GM11168 (cell line): ENCODE results near the gene AUTS2.

Source experiments
- in situ Hi-C: fragments of 300-500 bp; cut with MboI; formaldehyde crosslinking; loops from one replicate; pipeline ENCODE4 v1.12.0; 2022; ENCODE audit warnings: low sequenced_read_pairs; ENCODE audit not compliant: unreplicated experiment

The AUTS2 gene

GRCh38 chr7:69599286-69599954, 1.1 kb downstream of the AUTS2 start:
- in situ Hi-C loops, result no loop called here

- in situ Hi-C loops, result no loop called here
Measured at GRCh38 chr7:69599955-69600709, 1.9 kb downstream of the AUTS2 start.

GRCh38 chr7:69600710-69601519, 2.6 kb downstream of the AUTS2 start:
- in situ Hi-C loops, result no loop called here

- in situ Hi-C loops, result no loop called here
Measured at GRCh38 chr7:69602522-69602921, 4.2 kb downstream of the AUTS2 start.

- in situ Hi-C loops, result no loop called here
Measured at GRCh38 chr7:69603351-69603750, 5.1 kb downstream of the AUTS2 start.

- in situ Hi-C loops, result no loop called here
Measured at GRCh38 chr7:69603937-69604494, 5.7 kb downstream of the AUTS2 start.

- in situ Hi-C loops, result no loop called here
Measured at GRCh38 chr7:69605070-69605469, 6.8 kb downstream of the AUTS2 start.

GRCh38 chr7:69605546-69605945, 7.3 kb downstream of the AUTS2 start:
- in situ Hi-C loops, result no loop called here

- in situ Hi-C loops, result no loop called here
Measured at GRCh38 chr7:69608049-69608448, 9.8 kb downstream of the AUTS2 start.

GRCh38 chr7:69608878-69609277, 10.6 kb downstream of the AUTS2 start:
- in situ Hi-C loops, result no loop called here

GRCh38 chr7:69609541-69610373, 11.5 kb downstream of the AUTS2 start:
- in situ Hi-C loops, result no loop called here

- in situ Hi-C loops, result no loop called here
Measured at GRCh38 chr7:69610374-69611084, 12.3 kb downstream of the AUTS2 start.

GRCh38 chr7:69612981-69613380, 14.7 kb downstream of the AUTS2 start:
- in situ Hi-C loops, result no loop called here

GRCh38 chr7:69613846-69614245, 15.6 kb downstream of the AUTS2 start:
- in situ Hi-C loops, result no loop called here

GRCh38 chr7:69615685-69616084, 17.4 kb downstream of the AUTS2 start:
- in situ Hi-C loops, result no loop called here

- in situ Hi-C loops, result no loop called here
Measured at GRCh38 chr7:69617364-69617763, 19.1 kb downstream of the AUTS2 start.

GRCh38 chr7:69619054-69619453, 20.8 kb downstream of the AUTS2 start:
- in situ Hi-C loops, result no loop called here

GRCh38 chr7:69619635-69620034, 21.4 kb downstream of the AUTS2 start:
- in situ Hi-C loops, result no loop called here

GRCh38 chr7:69620063-69620462, 21.8 kb downstream of the AUTS2 start:
- in situ Hi-C loops, result no loop called here
